ENCODE results near the gene CRY1. TPM values are rescaled to one million over a fixed set of nuclear protein-coding genes. Genes with fewer than 3 reads are reported as not detected.
A peak's percentile ranks its signal among the peaks of the same experiment; 100 is the strongest.

CRY1 gene
- 16.5 TPM for polyA plus RNA-seq (2012; ENCODE audit: insufficient read depth, insufficient read length, low read depth)

GRCh38 chr12:107093417-107094182, at the start of gene CRY1:
Gene CRY1, minus strand, starts transcription at chr12:107093549. Its CDS starts 588 bp downstream, at chr12:107092961.
- TF ChIP-seq CTCF (IDR thresholded peaks at IDR 0.05; ENCODE audit: low read depth, low read length) = no peak
- Histone ChIP-seq H3K4me1 (peaks cover 5% of the 10 kb centered on the region; the same call in 1 of the 2 replicates), H3K27me3 (no peaks in the 10 kb centered on the region), H3K36me3 (no peaks in the 10 kb centered on the region), H3K4me3 (ENCODE audit: low read depth, low read length) (peak within 1 kb of the TSS; percentile 90), H3K9me3 (no peaks in the 10 kb centered on the region)
- peak; percentile 98 for DNase-seq

DNA sequence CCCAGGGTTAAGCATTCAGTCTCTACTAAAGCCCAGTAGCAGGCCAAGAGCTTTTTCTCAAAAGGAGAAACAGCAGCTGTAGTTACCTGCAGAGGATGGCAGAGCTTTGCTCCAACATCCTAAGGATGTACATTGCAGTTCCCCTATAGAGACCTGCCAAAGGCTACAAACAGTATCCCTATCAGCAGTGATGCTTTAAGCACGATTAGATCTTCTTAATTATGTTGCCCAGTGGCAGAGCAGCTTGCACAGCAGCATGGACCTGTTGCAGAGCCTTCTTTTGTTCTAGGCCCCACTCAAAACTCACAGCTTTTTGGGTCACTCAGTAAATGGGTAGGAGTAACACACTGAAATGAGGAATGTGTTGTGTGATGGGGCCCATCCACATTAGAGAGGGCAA, 46.4 kb upstream of the CRY1 start:
- Histone ChIP-seq H3K4me3 (ENCODE audit: low read depth, low read length) (no peak overlapping the region), H3K36me3 (no peaks in the 10 kb centered on the region)

GRCh38 chr12:107138990-107139389, 45.6 kb upstream of the CRY1 start:
- Histone ChIP-seq H3K9me3 (no peaks in the 10 kb centered on the region), H3K36me3 (no peaks in the 10 kb centered on the region), H3K4me3 (ENCODE audit: low read depth, low read length) (no peak overlapping the region), H3K27me3 (no peaks in the 10 kb centered on the region), H3K4me1 (peaks cover 4% of the 10 kb centered on the region; the same call in 1 of the 2 replicates)
- peak; percentile 40 for DNase-seq
- no peak for TF ChIP-seq CTCF (IDR thresholded peaks at IDR 0.05; ENCODE audit: low read depth, low read length)

More for the DNA sequence above, 46.4 kb upstream of the CRY1 start:
- DNase-seq = no peak
- Histone ChIP-seq H3K4me1 (peaks cover 4% of the 10 kb centered on the region; the same call in 1 of the 2 replicates), H3K9me3 (no peaks in the 10 kb centered on the region), H3K27me3 (no peaks in the 10 kb centered on the region)
- TF ChIP-seq CTCF (IDR thresholded peaks at IDR 0.05; ENCODE audit: low read depth, low read length) = no peak

DNA sequence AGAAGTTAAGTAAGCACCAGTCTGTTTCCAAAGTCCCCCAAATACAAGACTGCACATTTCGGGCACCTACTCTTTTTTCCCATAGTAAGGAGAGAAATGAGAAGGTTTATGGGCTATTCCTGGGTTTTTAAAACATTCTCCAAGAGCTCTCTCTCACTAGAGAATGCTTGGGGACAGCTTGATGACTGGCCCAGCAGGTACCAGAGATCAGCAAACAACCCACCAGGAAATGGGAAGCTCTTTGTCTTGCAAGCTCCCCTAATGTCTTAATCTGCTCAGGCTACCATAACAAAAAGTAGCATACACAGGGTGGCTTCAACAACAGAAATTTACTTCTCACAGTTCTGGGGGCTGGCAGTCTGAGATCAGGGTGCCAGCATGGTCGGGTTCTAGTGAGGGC, 41.8 kb upstream of the CRY1 start:
- no peak for DNase-seq
- Histone ChIP-seq H3K4me3 (ENCODE audit: low read depth, low read length) (no peak overlapping the region), H3K27me3 (no peaks in the 10 kb centered on the region), H3K36me3 (no peaks in the 10 kb centered on the region), H3K9me3 (no peaks in the 10 kb centered on the region), H3K4me1 (peaks cover 4% of the 10 kb centered on the region; the same call in 1 of the 2 replicates)
- no peak for TF ChIP-seq CTCF (IDR thresholded peaks at IDR 0.05; ENCODE audit: low read depth, low read length)

DNA sequence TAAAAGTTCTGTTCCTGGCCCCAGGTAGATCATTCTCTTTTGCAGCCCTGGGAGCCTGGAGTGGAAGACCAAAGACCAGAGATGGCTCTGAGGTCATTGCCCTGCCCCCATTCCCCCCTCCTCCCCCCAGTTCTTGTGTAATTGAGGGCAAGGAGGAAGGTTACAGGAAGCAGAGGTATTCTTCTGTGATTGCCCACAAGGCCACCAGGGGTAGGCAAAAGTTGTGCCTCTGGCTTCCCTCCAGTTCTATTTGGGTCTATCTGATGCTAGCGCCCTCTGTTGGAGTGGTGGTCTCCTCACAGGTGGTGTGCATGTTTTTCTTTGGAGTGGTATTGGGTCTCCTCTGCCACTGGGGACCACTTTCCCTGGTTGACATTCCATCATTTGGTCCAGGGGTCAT, 41.2 kb upstream of the CRY1 start:
- peak; percentile 66 for TF ChIP-seq CTCF (IDR thresholded peaks at IDR 0.05; ENCODE audit: low read depth, low read length)
- Histone ChIP-seq H3K4me1 (peaks cover 4% of the 10 kb centered on the region; the same call in 1 of the 2 replicates), H3K9me3 (no peaks in the 10 kb centered on the region), H3K27me3 (no peaks in the 10 kb centered on the region), H3K4me3 (ENCODE audit: low read depth, low read length) (no peak overlapping the region), H3K36me3 (no peaks in the 10 kb centered on the region)
- peak; percentile 54 for DNase-seq

DNA sequence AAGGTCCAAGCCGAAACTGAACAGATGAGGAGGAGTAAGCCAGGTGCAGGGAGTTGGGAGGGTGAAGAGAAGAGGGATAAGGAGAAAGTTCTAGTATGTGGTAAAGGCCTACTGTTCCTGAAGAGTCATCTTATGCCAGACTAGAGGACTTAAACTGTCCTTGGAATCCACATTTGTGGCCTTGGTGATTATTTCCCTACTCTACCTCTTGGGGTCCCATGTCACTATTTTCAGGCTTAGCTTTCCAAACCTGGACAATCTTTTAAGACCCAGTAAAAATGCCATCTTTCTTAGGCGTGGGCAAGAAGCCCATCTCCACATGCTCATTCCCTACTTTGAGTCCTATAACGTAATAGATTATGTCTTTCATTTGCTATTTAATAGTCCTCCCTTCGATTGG, 40.1 kb upstream of the CRY1 start:
- Histone ChIP-seq H3K36me3 (no peaks in the 10 kb centered on the region), H3K4me1 (no peaks in the 10 kb centered on the region), H3K9me3 (no peaks in the 10 kb centered on the region), H3K27me3 (no peaks in the 10 kb centered on the region), H3K4me3 (ENCODE audit: low read depth, low read length) (no peak overlapping the region)
- no peak for TF ChIP-seq CTCF (IDR thresholded peaks at IDR 0.05; ENCODE audit: low read depth, low read length)
- no peak for DNase-seq

Measured in BE2C (cell line).